ENCODE data around the gene FZD4.
"Not testable (repeated sequence)": the region's sequence is repeated elsewhere in the genome, so short reads cannot be mapped to it uniquely, and the experiment has no call there.

Gene FZD4

GRCh38 chr11:86977441-86978050 is 22.4 kb upstream of the FZD4 start:
- DNase-seq (ENCODE audit: low read depth in 2 of 3, low spot score in 2 of 3): no peak

- no peak for DNase-seq (ENCODE audit: low read depth in 2 of 3, low spot score in 2 of 3)
Measured at GRCh38 chr11:86972734-86973133, 17.5 kb upstream of the FZD4 start.

- DNase-seq (ENCODE audit: low read depth in 2 of 3, low spot score in 2 of 3): no peak
Measured at GRCh38 chr11:86969258-86969657, 14.1 kb upstream of the FZD4 start.

GRCh38 chr11:86967601-86968000 is 12.4 kb upstream of the FZD4 start:
- DNase-seq (ENCODE audit: low read depth in 2 of 3, low spot score in 2 of 3): not testable (repeated sequence)

- DNase-seq (ENCODE audit: low read depth in 2 of 3, low spot score in 2 of 3): no peak
Measured at GRCh38 chr11:86957976-86958646, 2.9 kb upstream of the FZD4 start.

- DNase-seq (ENCODE audit: low read depth in 2 of 3, low spot score in 2 of 3): no peak
Measured at GRCh38 chr11:86956905-86957195, 1.7 kb upstream of the FZD4 start.

GRCh38 chr11:86955111-86955360 is 159 bp downstream of the FZD4 start:
- DNase-seq (ENCODE audit: low read depth in 2 of 3, low spot score in 2 of 3): no peak

- no peak for DNase-seq (ENCODE audit: low read depth in 2 of 3, low spot score in 2 of 3)
Measured at GRCh38 chr11:86954269-86955110, 705 bp downstream of the FZD4 start.

- no peak for DNase-seq (ENCODE audit: low read depth in 2 of 3, low spot score in 2 of 3)
Measured at GRCh38 chr11:86952221-86952875, 2.8 kb downstream of the FZD4 start.

- no peak for DNase-seq (ENCODE audit: low read depth in 2 of 3, low spot score in 2 of 3)
Measured at GRCh38 chr11:86951706-86952105, 3.5 kb downstream of the FZD4 start.

GRCh38 chr11:86950661-86950995 is 4.6 kb downstream of the FZD4 start:
- DNase-seq (ENCODE audit: low read depth in 2 of 3, low spot score in 2 of 3): no peak

GRCh38 chr11:86949995-86950660 is 5.1 kb downstream of the FZD4 start:
- DNase-seq (ENCODE audit: low read depth in 2 of 3, low spot score in 2 of 3): no peak

GRCh38 chr11:86948733-86949132 is 6.5 kb downstream of the FZD4 start:
- DNase-seq (ENCODE audit: low read depth in 2 of 3, low spot score in 2 of 3): no peak

- DNase-seq (ENCODE audit: low read depth in 2 of 3, low spot score in 2 of 3): no peak
Measured at GRCh38 chr11:86947541-86947940, 7.7 kb downstream of the FZD4 start.

GRCh38 chr11:86943505-86943904 is 11.7 kb downstream of the FZD4 start:
- not testable (repeated sequence) for DNase-seq (ENCODE audit: low read depth in 2 of 3, low spot score in 2 of 3)

- no peak for DNase-seq (ENCODE audit: low read depth in 2 of 3, low spot score in 2 of 3)
Measured at GRCh38 chr11:86941871-86942599, 13.2 kb downstream of the FZD4 start.

GRCh38 chr11:86941077-86941870 is 13.9 kb downstream of the FZD4 start:
- DNase-seq (ENCODE audit: low read depth in 2 of 3, low spot score in 2 of 3): no peak

- no peak for DNase-seq (ENCODE audit: low read depth in 2 of 3, low spot score in 2 of 3)
Measured at GRCh38 chr11:86940122-86940777, 14.9 kb downstream of the FZD4 start.

Data from activated CD8-positive, alpha-beta memory T cell treated with anti-CD3 and anti-CD28 coated beads for 48 hours (primary cell).